ENCODE measurements around the gene IFI6.

- TF ChIP-seq CTCF (IDR thresholded peaks at IDR 0.05; ENCODE audit: low read depth, low read length, poor library complexity, severe bottlenecking) (no peak), EZH2phosphoT487 (IDR thresholded peaks at IDR 0.05; ENCODE audit: borderline replicate concordance, low read length) (no peak)
Measured at GRCh38 chr1:27650171-27650538, 21.8 kb downstream of the IFI6 start.

Measured in DOHH2 (cell line).